Effector memory CD4-positive, alpha-beta T cell (primary cell): ENCODE data around the gene ARMC9.
"Not testable (repeated sequence)": the region's sequence is repeated elsewhere in the genome, so short reads cannot be mapped to it uniquely, and the experiment has no call there.

Experiments
- DNase-seq, 3 donors: peaks; one replicate each; pipeline ENCODE4 v3.0.0-alpha.2; 2020
- H3K27ac ChIP-seq: 2 replicates; pipeline ENCODE4 v1.7.0; 2013; ENCODE audit warnings: mild to moderate bottlenecking, low read length, moderate library complexity; ENCODE audit not compliant: insufficient read depth, poor library complexity, severe bottlenecking
- H3K27me3 ChIP-seq: replicated peaks from 2 replicates; pipeline ENCODE4 v1.7.0; 2013; ENCODE audit warnings: mild to moderate bottlenecking, low read length; ENCODE audit not compliant: insufficient read depth, control insufficient read depth, poor library complexity, severe bottlenecking
- H3K36me3 ChIP-seq: 2 replicates; pipeline ENCODE4 v1.7.0; 2013; ENCODE audit warnings: mild to moderate bottlenecking, low read length, moderate library complexity; ENCODE audit not compliant: control insufficient read depth, insufficient read depth
- H3K4me1 ChIP-seq: 2 replicates; pipeline ENCODE4 v1.7.0; 2013; ENCODE audit warnings: low read length, mild to moderate bottlenecking; ENCODE audit not compliant: control insufficient read depth, insufficient read depth, poor library complexity, severe bottlenecking
- H3K4me3 ChIP-seq: 2 replicates; pipeline ENCODE4 v1.7.0; 2013; ENCODE audit warnings: low read length, low read depth, mild to moderate bottlenecking; ENCODE audit not compliant: insufficient read depth, poor library complexity, severe bottlenecking
- H3K9me3 ChIP-seq: 2 replicates; pipeline ENCODE4 v1.7.0; 2013; ENCODE audit warnings: mild to moderate bottlenecking, low read length, moderate library complexity; ENCODE audit not compliant: control insufficient read depth

Gene ARMC9

GRCh38 chr2:231294116-231294515 is 95.7 kb downstream of the ARMC9 start:
- Histone ChIP-seq H3K27ac (no peak overlapping the region), H3K9me3 (no peaks in the 10 kb centered on the region), H3K4me3 (no peak overlapping the region), H3K4me1 (no peaks in the 10 kb centered on the region), H3K27me3 (no peaks in the 10 kb centered on the region), H3K36me3 (no peaks in the 10 kb centered on the region)
- DNase-seq: no peak

GRCh38 chr2:231294571-231295362 is 96.3 kb downstream of the ARMC9 start:
- no peak overlapping the region for H3K4me3 ChIP-seq
- no peak overlapping the region for H3K27ac ChIP-seq
- no peak for DNase-seq
- no peaks in the 10 kb centered on the region for H3K4me1 ChIP-seq
- H3K27me3 ChIP-seq: no peaks in the 10 kb centered on the region
- no peaks in the 10 kb centered on the region for H3K9me3 ChIP-seq
- H3K36me3 ChIP-seq: no peaks in the 10 kb centered on the region

GRCh38 chr2:231295363-231295655 is 96.9 kb downstream of the ARMC9 start:
- Histone ChIP-seq H3K27me3 (no peaks in the 10 kb centered on the region), H3K4me1 (no peaks in the 10 kb centered on the region), H3K9me3 (no peaks in the 10 kb centered on the region), H3K36me3 (no peaks in the 10 kb centered on the region), H3K4me3 (no peak overlapping the region), H3K27ac (no peak overlapping the region)
- no peak for DNase-seq

- no peaks in the 10 kb centered on the region for H3K9me3 ChIP-seq
- no peaks in the 10 kb centered on the region for H3K27me3 ChIP-seq
- no peaks in the 10 kb centered on the region for H3K36me3 ChIP-seq
- no peaks in the 10 kb centered on the region for H3K4me1 ChIP-seq
- no peak overlapping the region for H3K27ac ChIP-seq
- no peak overlapping the region for H3K4me3 ChIP-seq
- no peak for DNase-seq
Observed at GRCh38 chr2:231296401-231296974, 98.1 kb downstream of the ARMC9 start.

- no peaks in the 10 kb centered on the region for H3K27me3 ChIP-seq
- no peak overlapping the region for H3K27ac ChIP-seq
- DNase-seq: no peak
- no peak overlapping the region for H3K4me3 ChIP-seq
- H3K9me3 ChIP-seq: no peaks in the 10 kb centered on the region
- no peaks in the 10 kb centered on the region for H3K36me3 ChIP-seq
- H3K4me1 ChIP-seq: no peaks in the 10 kb centered on the region
Observed at GRCh38 chr2:231297108-231297908, 98.9 kb downstream of the ARMC9 start.

GRCh38 chr2:231298091-231298490 is 99.7 kb downstream of the ARMC9 start:
- Histone ChIP-seq H3K27ac (no peak overlapping the region), H3K27me3 (no peaks in the 10 kb centered on the region), H3K36me3 (no peaks in the 10 kb centered on the region), H3K4me1 (no peaks in the 10 kb centered on the region), H3K9me3 (no peaks in the 10 kb centered on the region), H3K4me3 (no peak overlapping the region)
- DNase-seq: no peak

GRCh38 chr2:231299267-231299666 is 100.8 kb downstream of the ARMC9 start:
- Histone ChIP-seq H3K27me3 (no peaks in the 10 kb centered on the region), H3K4me1 (no peaks in the 10 kb centered on the region), H3K9me3 (no peaks in the 10 kb centered on the region), H3K27ac (no peak overlapping the region), H3K36me3 (no peaks in the 10 kb centered on the region), H3K4me3 (no peak overlapping the region)
- no peak for DNase-seq

- H3K27ac ChIP-seq: no peak overlapping the region
- H3K36me3 ChIP-seq: no peaks in the 10 kb centered on the region
- no peaks in the 10 kb centered on the region for H3K4me1 ChIP-seq
- H3K27me3 ChIP-seq: no peaks in the 10 kb centered on the region
- no peak for DNase-seq
- H3K9me3 ChIP-seq: no peaks in the 10 kb centered on the region
- no peak overlapping the region for H3K4me3 ChIP-seq
Observed at GRCh38 chr2:231300020-231300721, 101.7 kb downstream of the ARMC9 start.

GRCh38 chr2:231300722-231301076 is 102.3 kb downstream of the ARMC9 start:
- Histone ChIP-seq H3K4me3 (no peak overlapping the region), H3K27me3 (no peaks in the 10 kb centered on the region), H3K9me3 (no peaks in the 10 kb centered on the region), H3K36me3 (no peaks in the 10 kb centered on the region), H3K4me1 (no peaks in the 10 kb centered on the region), H3K27ac (no peak overlapping the region)
- no peak for DNase-seq

- not testable (repeated sequence) for H3K27ac ChIP-seq, H3K4me3 ChIP-seq, H3K27me3 ChIP-seq, DNase-seq, H3K36me3 ChIP-seq, H3K9me3 ChIP-seq, H3K4me1 ChIP-seq
Observed at GRCh38 chr2:231304259-231304658, 105.8 kb downstream of the ARMC9 start.
